Peyer's patch (tissue), 4 donors: ENCODE data around the gene IL12RB2. TPM values are rescaled to one million over a fixed set of nuclear protein-coding genes. Genes with fewer than 3 reads are reported as not detected.
A peak's percentile ranks its signal among the peaks of the same experiment; 100 is the strongest.

ENCODE experiments used
- DNase-seq, 3 donors: peaks; one replicate each; pipeline ENCODE4 v3.0.0-alpha.2; 2017 to 2019
- H3K27ac ChIP-seq, 4 donors: fragments of 200-600 bp; sonication (generic); one replicate each; pipeline ENCODE4 v1.5.1; 2016 to 2019
- H3K27me3 ChIP-seq, 2 donors: fragments of 200-600 bp; sonication (generic); one replicate each; pipeline ENCODE4 v1.5.1; 2019
- H3K36me3 ChIP-seq, 3 donors: fragments of 200-600 bp; sonication (generic); one replicate each; pipeline ENCODE4 v1.5.1; 2016 to 2019
- H3K4me1 ChIP-seq, 4 donors: fragments of 200-600 bp; sonication (generic); one replicate each; pipeline ENCODE4 v1.5.1; 2016 to 2019
- H3K4me3 ChIP-seq, 4 donors: fragments of 200-600 bp; sonication (generic); 1 replicate in 3 of 4; 2 replicates in 1 of 4; pipeline ENCODE4 v1.5.1; 2016 to 2019; ENCODE audit warnings: mild to moderate bottlenecking in 1 of 4
- H3K9me3 ChIP-seq, 4 donors: fragments of 200-600 bp; sonication (generic); one replicate each; pipeline ENCODE4 v1.5.1; 2016 to 2019; ENCODE audit warnings: mild to moderate bottlenecking in 1 of 4
- CTCF ChIP-seq, 6 experiments: fragments of 450-650 bp in 4 of 6; fragments of 200-600 bp in 2 of 6; sonication (generic) in 1 of 6; IDR thresholded peaks; one replicate each; pipeline ENCODE4 v1.5.1; 2017 to 2019; ENCODE audit warnings: antibody characterized with exemption in 6 of 6, mild to moderate bottlenecking in 3 of 6, moderate library complexity in 1 of 6
- POLR2A ChIP-seq, 2 donors: fragments of 450-650 bp; IDR thresholded peaks; one replicate each; pipeline ENCODE4 v1.5.1; 2017; ENCODE audit warnings: antibody characterized with exemption in 2 of 2, mild to moderate bottlenecking in 2 of 2, moderate library complexity in 2 of 2
- total RNA-seq, 4 donors: library from RNA; depleted of rRNA; stranded (reverse); fragments of >200 nt; gene quantifications; one replicate each; pipeline ENCODE4 v1.1.0, GENCODE V29; 2016

Gene IL12RB2
- total RNA-seq, 4 donors from 2014 or later: 0.35 to 3.3 (median 1.8) TPM

- Histone ChIP-seq H3K4me3 (no peak overlapping the region), H3K36me3 (no peaks in the 10 kb centered on the region), H3K27ac (peak overlapping the region in 1 of 4 donors; percentile 8), H3K27me3 (no peaks in the 10 kb centered on the region), H3K4me1 (peaks cover 0 to 6% (median 0%) of the 10 kb centered on the region in 4 donors), H3K9me3 (no peaks in the 10 kb centered on the region)
- no peak for DNase-seq
- no peak for TF ChIP-seq CTCF (IDR thresholded peaks at IDR 0.05)
- no peak for TF ChIP-seq POLR2A (IDR thresholded peaks at IDR 0.05)
Observed at GRCh38 chr1:67339623-67340343, 32.1 kb downstream of the IL12RB2 start.

- Histone ChIP-seq H3K4me1 (peaks cover 0 to 6% (median 0%) of the 10 kb centered on the region in 4 donors), H3K27ac (no peak overlapping the region), H3K9me3 (no peaks in the 10 kb centered on the region), H3K36me3 (no peaks in the 10 kb centered on the region), H3K4me3 (no peak overlapping the region), H3K27me3 (no peaks in the 10 kb centered on the region)
- TF ChIP-seq CTCF (IDR thresholded peaks at IDR 0.05) (no peak), POLR2A (IDR thresholded peaks at IDR 0.05) (no peak)
- DNase-seq: no peak
Observed at GRCh38 chr1:67342076-67342890, 34.6 kb downstream of the IL12RB2 start.

- Histone ChIP-seq H3K27ac (no peak overlapping the region), H3K27me3 (no peaks in the 10 kb centered on the region), H3K4me1 (no peaks in the 10 kb centered on the region), H3K36me3 (no peaks in the 10 kb centered on the region), H3K4me3 (no peak overlapping the region), H3K9me3 (no peaks in the 10 kb centered on the region)
- no peak for TF ChIP-seq CTCF (IDR thresholded peaks at IDR 0.05)
- TF ChIP-seq POLR2A (IDR thresholded peaks at IDR 0.05): no peak
- DNase-seq: no peak
Observed at GRCh38 chr1:67345556-67345955, 37.9 kb downstream of the IL12RB2 start.

GRCh38 chr1:67346982-67347381 is 39.3 kb downstream of the IL12RB2 start:
- Histone ChIP-seq H3K27ac (no peak overlapping the region), H3K27me3 (no peaks in the 10 kb centered on the region), H3K4me1 (no peaks in the 10 kb centered on the region), H3K9me3 (no peaks in the 10 kb centered on the region), H3K4me3 (no peak overlapping the region), H3K36me3 (no peaks in the 10 kb centered on the region)
- DNase-seq: no peak
- no peak for TF ChIP-seq POLR2A (IDR thresholded peaks at IDR 0.05)
- TF ChIP-seq CTCF (IDR thresholded peaks at IDR 0.05): no peak

- Histone ChIP-seq H3K27me3 (no peaks in the 10 kb centered on the region), H3K4me1 (no peaks in the 10 kb centered on the region), H3K4me3 (no peak overlapping the region), H3K27ac (no peak overlapping the region), H3K9me3 (no peaks in the 10 kb centered on the region), H3K36me3 (no peaks in the 10 kb centered on the region)
- DNase-seq: peak in 1 of 3 donors; percentile 54
- TF ChIP-seq POLR2A (IDR thresholded peaks at IDR 0.05): no peak
- TF ChIP-seq CTCF (IDR thresholded peaks at IDR 0.05): peak in 5 of 6 experiments; percentile 8 to 56 (median 49)
Observed at GRCh38 chr1:67347688-67348472, 40.2 kb downstream of the IL12RB2 start.
